Neutrophil (primary cell): ENCODE data around the gene CCDC18.

Source experiments
- H3K27ac ChIP-seq: fragments of 200-600 bp; sonication (generic); 2 replicates; pipeline ENCODE4 v1.5.1; 2016; ENCODE audit warnings: mild to moderate bottlenecking, moderate library complexity
- H3K27me3 ChIP-seq: fragments of 200-600 bp; sonication (generic); 2 replicates; pipeline ENCODE4 v1.6.0; 2016; ENCODE audit warnings: mild to moderate bottlenecking
- H3K36me3 ChIP-seq: fragments of 200-600 bp; sonication (generic); 2 replicates; pipeline ENCODE4 v1.5.1; 2017
- H3K4me1 ChIP-seq, 2 experiments: fragments of 200-600 bp in 1 of 2; sonication (generic) in 1 of 2; 1 replicate in 1 of 2; 2 replicates in 1 of 2; pipeline versions ENCODE4 v1.5.1 to v1.6.1; 2013 to 2016; ENCODE audit warnings: low read depth in 1 of 2, low read length in 1 of 2, mild to moderate bottlenecking in 1 of 2, moderate library complexity in 1 of 2; ENCODE audit not compliant: control insufficient read depth in 1 of 2, insufficient read depth in 1 of 2
- H3K4me3 ChIP-seq, 2 experiments: fragments of 200-600 bp in 1 of 2; sonication (generic) in 1 of 2; 1 replicate in 1 of 2; 2 replicates in 1 of 2; pipeline ENCODE4 v1.5.1; 2013 to 2016; ENCODE audit warnings: low read depth in 1 of 2, low read length in 1 of 2, mild to moderate bottlenecking in 1 of 2, moderate library complexity in 1 of 2
- H3K9me3 ChIP-seq: fragments of 200-600 bp; sonication (generic); 2 replicates; pipeline ENCODE4 v1.5.1; 2016
- TF ChIP-seq, protein P1 (sequence below): fragments of 200-600 bp; sonication (generic); IDR thresholded peaks from 2 replicates; pipeline ENCODE4 v1.5.1; 2016; ENCODE audit warnings: antibody characterized with exemption

Gene CCDC18

DNA sequence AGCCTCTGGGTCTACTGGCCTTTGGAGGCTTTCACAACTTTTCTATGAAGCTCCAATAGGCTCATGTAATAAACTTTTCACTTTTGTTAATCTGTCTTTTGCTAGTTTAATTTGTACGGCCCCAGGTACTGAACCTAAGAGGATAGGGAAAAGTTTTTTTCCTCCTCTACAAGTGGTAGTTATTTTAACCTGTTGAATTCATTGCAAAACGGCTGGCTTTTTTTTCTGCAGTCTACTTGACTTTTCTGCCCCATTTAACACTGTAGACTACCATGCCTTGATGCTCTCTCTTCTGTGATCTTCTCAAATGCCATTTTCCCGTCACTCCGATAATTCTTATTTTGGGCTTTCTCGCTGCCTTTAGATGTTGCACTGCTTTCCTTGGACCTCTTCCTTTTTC is 121.6 kb downstream of the CCDC18 start:
- no peak overlapping the region for H3K4me3 ChIP-seq

DNA sequence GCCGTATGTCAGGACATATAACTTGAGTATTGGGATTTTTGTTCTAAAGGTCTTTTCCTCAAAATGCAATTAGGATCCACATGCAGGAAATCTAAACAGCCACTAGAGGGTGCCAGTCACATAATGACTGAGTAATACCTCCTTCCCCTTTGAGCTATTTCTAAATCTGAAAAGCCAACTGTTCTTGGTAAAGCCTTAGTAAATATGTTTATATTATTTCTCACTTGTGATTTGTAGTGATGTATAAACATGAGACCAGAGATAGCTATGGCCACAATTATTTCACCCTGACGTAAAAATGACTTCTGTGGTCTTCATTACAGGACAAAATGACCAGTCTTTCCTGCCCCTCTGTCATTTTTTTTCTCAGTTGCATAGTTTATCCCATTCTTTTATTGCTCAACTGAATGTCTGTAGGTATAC is 124.2 kb downstream of the CCDC18 start:
- Histone ChIP-seq H3K27ac (no peak overlapping the region), H3K9me3 (no peaks in the 10 kb centered on the region), H3K4me1 (no peaks in the 10 kb centered on the region), H3K4me3 (no peak overlapping the region), H3K36me3 (no peaks in the 10 kb centered on the region), H3K27me3 (no peaks in the 10 kb centered on the region)
- TF ChIP-seq, protein P1, sequence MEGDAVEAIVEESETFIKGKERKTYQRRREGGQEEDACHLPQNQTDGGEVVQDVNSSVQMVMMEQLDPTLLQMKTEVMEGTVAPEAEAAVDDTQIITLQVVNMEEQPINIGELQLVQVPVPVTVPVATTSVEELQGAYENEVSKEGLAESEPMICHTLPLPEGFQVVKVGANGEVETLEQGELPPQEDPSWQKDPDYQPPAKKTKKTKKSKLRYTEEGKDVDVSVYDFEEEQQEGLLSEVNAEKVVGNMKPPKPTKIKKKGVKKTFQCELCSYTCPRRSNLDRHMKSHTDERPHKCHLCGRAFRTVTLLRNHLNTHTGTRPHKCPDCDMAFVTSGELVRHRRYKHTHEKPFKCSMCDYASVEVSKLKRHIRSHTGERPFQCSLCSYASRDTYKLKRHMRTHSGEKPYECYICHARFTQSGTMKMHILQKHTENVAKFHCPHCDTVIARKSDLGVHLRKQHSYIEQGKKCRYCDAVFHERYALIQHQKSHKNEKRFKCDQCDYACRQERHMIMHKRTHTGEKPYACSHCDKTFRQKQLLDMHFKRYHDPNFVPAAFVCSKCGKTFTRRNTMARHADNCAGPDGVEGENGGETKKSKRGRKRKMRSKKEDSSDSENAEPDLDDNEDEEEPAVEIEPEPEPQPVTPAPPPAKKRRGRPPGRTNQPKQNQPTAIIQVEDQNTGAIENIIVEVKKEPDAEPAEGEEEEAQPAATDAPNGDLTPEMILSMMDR: peak; percentile 87

More for the DNA sequence above, 121.6 kb downstream of the CCDC18 start:
- Histone ChIP-seq H3K4me1 (no peaks in the 10 kb centered on the region), H3K27me3 (no peaks in the 10 kb centered on the region), H3K36me3 (no peaks in the 10 kb centered on the region), H3K27ac (no peak overlapping the region), H3K9me3 (no peaks in the 10 kb centered on the region)
- TF ChIP-seq, protein P1: no peak

DNA sequence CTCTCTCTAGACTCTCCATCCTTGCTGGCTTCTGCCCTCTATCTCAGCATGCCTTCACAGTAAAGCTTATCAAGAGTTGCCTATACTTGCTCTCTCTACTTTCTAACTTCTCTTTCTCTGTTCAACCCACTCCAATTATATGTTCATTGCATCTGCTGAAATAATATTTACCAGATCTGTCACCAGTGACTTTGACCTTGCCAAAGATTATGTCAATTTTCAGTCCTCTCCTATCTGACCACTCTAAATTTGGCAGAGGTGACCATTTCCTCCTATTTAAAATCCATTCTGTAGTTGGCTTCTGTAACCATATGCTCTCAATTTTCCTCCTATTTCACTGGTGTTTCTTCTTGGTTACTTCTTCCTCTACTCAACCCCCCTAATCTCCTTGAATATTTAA is 126.4 kb downstream of the CCDC18 start:
- Histone ChIP-seq H3K36me3 (no peaks in the 10 kb centered on the region), H3K27me3 (no peaks in the 10 kb centered on the region), H3K27ac (no peak overlapping the region), H3K9me3 (no peaks in the 10 kb centered on the region), H3K4me3 (no peak overlapping the region), H3K4me1 (no peaks in the 10 kb centered on the region)
- TF ChIP-seq, protein P1: no peak

DNA sequence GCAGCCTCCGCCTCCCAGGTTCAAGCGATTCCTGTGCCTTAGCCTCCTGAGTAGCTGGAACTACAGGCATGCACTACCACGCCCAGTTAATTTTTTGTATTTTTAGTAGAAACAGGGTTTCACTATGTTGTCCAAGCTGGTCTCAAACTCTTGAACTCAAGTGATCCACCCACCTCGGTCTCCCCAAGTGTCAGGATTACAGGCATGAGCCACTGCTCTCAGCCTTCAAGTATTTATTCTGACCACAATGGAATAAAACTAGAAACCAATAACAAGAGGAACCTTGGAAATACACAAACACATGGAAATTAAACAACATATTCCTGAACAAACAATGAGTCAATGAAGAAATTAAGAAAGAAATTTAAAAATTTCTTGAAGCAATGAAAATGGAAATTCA is 132.5 kb downstream of the CCDC18 start:
- no peaks in the 10 kb centered on the region for H3K9me3 ChIP-seq
- H3K4me1 ChIP-seq: no peaks in the 10 kb centered on the region
- H3K27me3 ChIP-seq: no peaks in the 10 kb centered on the region
- H3K27ac ChIP-seq: no peak overlapping the region
- TF ChIP-seq, protein P1: no peak
- no peak overlapping the region for H3K4me3 ChIP-seq
- H3K36me3 ChIP-seq: no peaks in the 10 kb centered on the region

DNA sequence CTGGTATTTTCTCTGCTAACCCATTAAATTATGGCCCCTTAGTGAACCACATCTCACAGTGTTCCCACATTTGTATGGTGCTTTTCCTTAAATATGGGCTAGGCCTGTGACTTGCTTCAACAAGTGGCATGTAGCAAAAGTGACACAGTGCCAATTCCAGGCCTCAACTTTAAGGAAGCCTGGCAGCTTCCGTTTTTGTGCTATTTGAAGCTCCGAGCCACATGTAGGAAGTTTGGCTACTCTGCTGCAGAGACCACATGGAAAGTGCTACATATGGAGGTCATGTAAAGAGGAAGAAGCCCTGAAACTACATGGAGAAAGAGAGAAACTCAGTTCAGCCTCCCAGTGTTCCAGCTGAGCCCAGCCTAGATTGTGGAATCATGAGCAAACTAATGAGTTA is 136.7 kb downstream of the CCDC18 start:
- no peak overlapping the region for H3K4me3 ChIP-seq

More for the DNA sequence above, 136.7 kb downstream of the CCDC18 start:
- H3K36me3 ChIP-seq: no peaks in the 10 kb centered on the region
- no peak overlapping the region for H3K27ac ChIP-seq
- H3K27me3 ChIP-seq: no peaks in the 10 kb centered on the region
- TF ChIP-seq, protein P1: no peak
- H3K4me1 ChIP-seq: no peaks in the 10 kb centered on the region
- no peaks in the 10 kb centered on the region for H3K9me3 ChIP-seq
